ENCODE results near the gene CDK14. TPM values are rescaled to one million over a fixed set of nuclear protein-coding genes. Genes with fewer than 3 reads are reported as not detected.

Gene CDK14
- total and polyA plus RNA-seq, 8 donors: 0.58 to 43.9 (median 12.2) TPM

- DNase-seq: no peak
- WGBS, 5 donors: 79 to 88% (median 82%) methylated on average over 5 of the region's 5 CpGs
These were observed 434.7 kb downstream of the CDK14 start for GRCh38 chr7:91030680-91031380.

DNA sequence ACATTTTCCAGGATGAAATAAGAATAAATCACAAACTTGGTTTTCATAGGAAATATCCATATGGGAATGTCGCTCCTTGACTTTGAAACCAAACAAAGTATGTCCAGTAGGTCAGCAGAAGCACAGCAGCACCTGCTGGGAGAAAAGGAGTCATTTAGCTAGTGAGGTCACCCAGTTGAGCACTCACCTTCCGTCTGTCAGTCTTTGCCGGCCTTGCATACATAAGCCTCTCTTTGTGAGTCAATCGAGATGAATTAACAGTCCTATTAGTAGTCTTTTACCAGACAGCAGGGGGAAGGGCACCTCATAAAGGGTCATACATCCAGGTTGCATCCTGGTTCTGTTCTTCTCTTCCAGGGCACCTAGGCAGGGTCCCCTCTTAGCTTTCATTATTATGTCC lies 435.6 kb downstream of the CDK14 start:
- intact Hi-C loops (cut with DNase I; ENCODE audit: low total_unique reads): loop anchor here (10.0 kb wide), 1 partner anchor 477 kb away; no protein-coding TSS in a partner anchor
- no peak for TF ChIP-seq POLR2AphosphoS5 (IDR thresholded peaks at IDR 0.05)
- no peak for TF ChIP-seq POLR2A (IDR thresholded peaks at IDR 0.05)
- no peak for TF ChIP-seq CTCF (IDR thresholded peaks at IDR 0.05)
- TF ChIP-seq EP300 (IDR thresholded peaks at IDR 0.05): no peak
- Histone ChIP-seq H3K4me1 (peaks cover 0 to 13% (median 6%) of the 10 kb centered on the region in 4 donors), H3K4me3 (no peak overlapping the region), H3K27me3 (no peaks in the 10 kb centered on the region), H3K36me3 (no peaks in the 10 kb centered on the region), H3K9me3 (no peaks in the 10 kb centered on the region), H3K27ac (no peak overlapping the region)
- 75 to 85% (median 79%) methylated on average over 4 of the region's 4 CpGs for WGBS, 5 donors
- DNase-seq: no peak

More at GRCh38 chr7:91030680-91031380, 434.7 kb downstream of the CDK14 start:
- H3K27me3 ChIP-seq: no peaks in the 10 kb centered on the region
- no peak overlapping the region for H3K4me3 ChIP-seq
- TF ChIP-seq POLR2A (IDR thresholded peaks at IDR 0.05) (no peak), POLR2AphosphoS5 (IDR thresholded peaks at IDR 0.05) (no peak), CTCF (IDR thresholded peaks at IDR 0.05) (no peak), EP300 (IDR thresholded peaks at IDR 0.05) (no peak)
- no peaks in the 10 kb centered on the region for H3K36me3 ChIP-seq
- H3K9me3 ChIP-seq: no peaks in the 10 kb centered on the region
- peaks cover 0 to 13% (median 6%) of the 10 kb centered on the region in 4 donors for H3K4me1 ChIP-seq
- no peak overlapping the region for H3K27ac ChIP-seq
- intact Hi-C loops (cut with DNase I; ENCODE audit: low total_unique reads): loop anchor here (10.0 kb wide), 1 partner anchor 476 kb away; no protein-coding TSS in a partner anchor

DNA sequence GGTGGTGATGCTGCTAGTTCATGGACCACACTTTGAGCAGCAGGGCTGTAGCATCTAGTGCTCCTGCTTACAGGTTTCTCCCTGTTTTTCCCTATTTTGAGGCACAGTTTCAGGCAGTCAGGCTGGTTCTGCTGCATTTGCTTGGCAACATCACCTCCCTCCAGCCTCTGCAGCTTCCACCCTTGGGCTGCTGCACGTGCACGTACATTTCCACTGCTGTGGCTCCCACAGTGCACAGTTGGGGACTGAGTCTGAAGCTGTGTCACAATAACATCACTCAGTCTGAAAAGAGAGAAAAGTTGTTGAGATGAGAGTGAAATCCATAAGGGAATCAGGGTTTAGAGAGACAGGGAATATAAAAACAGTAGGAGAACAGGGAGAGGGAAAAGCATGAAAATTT lies 437.5 kb downstream of the CDK14 start:
- Histone ChIP-seq H3K27me3 (no peaks in the 10 kb centered on the region), H3K4me3 (no peak overlapping the region), H3K27ac (no peak overlapping the region), H3K36me3 (no peaks in the 10 kb centered on the region), H3K4me1 (peaks cover 0 to 13% (median 6%) of the 10 kb centered on the region in 4 donors), H3K9me3 (no peaks in the 10 kb centered on the region)
- intact Hi-C loops (cut with DNase I; ENCODE audit: low total_unique reads): loop anchor here (10.0 kb wide), 1 partner anchor 479 kb away; no protein-coding TSS in a partner anchor
- peak; percentile 26 to 39 for DNase-seq
- no peak for TF ChIP-seq EP300 (IDR thresholded peaks at IDR 0.05)
- no peak for TF ChIP-seq POLR2AphosphoS5 (IDR thresholded peaks at IDR 0.05)
- no peak for TF ChIP-seq CTCF (IDR thresholded peaks at IDR 0.05)
- TF ChIP-seq POLR2A (IDR thresholded peaks at IDR 0.05): no peak
- WGBS, 5 donors: 40 to 58% (median 50%) methylated on average over 2 of the region's 2 CpGs

DNA sequence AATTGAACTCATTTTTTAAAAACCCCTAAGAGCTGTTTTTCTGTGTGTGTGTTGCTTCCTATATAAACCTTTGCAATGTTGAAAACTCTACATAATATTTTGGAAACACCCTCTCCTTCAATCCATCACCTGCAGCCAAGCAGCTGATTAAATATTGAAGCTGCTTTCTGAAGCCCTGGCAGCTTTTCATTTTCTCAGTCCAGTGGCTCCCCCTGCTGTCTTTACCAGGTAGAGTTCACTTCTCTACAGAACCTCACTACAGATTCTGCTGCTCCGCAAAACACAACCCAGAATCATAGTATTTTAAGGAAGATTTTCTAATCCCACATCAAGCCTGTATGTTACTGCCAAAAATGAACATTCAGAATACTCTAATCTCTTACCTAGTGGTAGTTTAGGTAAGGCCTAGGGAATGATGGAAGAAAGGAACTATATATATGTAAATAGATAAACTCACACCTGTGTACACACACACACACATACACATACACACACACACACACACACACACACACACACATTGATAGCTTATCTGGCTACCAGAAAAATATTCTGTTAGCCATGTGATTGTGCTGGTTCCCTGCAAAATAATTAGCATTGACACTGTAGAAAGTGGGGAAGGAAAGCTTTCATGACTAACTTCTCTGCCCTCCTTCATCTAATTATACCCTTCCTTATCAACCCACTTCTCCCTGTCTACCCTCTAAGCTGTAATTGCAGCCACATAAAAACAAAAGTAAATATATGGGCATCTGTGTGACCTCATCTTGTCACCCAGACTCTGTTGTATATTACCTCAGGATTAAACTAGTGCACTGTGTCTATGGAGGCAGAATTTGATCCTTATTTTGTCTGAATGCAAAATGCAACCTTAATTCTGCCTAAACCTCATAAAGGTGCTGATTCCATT lies 438.6 kb downstream of the CDK14 start:
- H3K4me3 ChIP-seq: no peak overlapping the region
- H3K9me3 ChIP-seq: no peaks in the 10 kb centered on the region
- 35 to 68% (median 45%) methylated on average over 1 of the region's 1 CpG for whole genome bisulfite sequencing, 5 donors
- peak; percentile 74 to 85 for DNase-seq
- TF ChIP-seq POLR2AphosphoS5 (IDR thresholded peaks at IDR 0.05) (no peak), CTCF (IDR thresholded peaks at IDR 0.05) (peak in 5 of 7 experiments; percentile 36 to 71 (median 57)), POLR2A (IDR thresholded peaks at IDR 0.05) (no peak)
- H3K4me1 ChIP-seq: peaks cover 0 to 13% (median 6%) of the 10 kb centered on the region in 4 donors
- no peaks in the 10 kb centered on the region for H3K36me3 ChIP-seq
- no peak overlapping the region for H3K27ac ChIP-seq
- intact Hi-C loops (cut with DNase I; ENCODE audit: low total_unique reads): loop anchor here (10.0 kb wide), 1 partner anchor 480 kb away; no protein-coding TSS in a partner anchor
- H3K27me3 ChIP-seq: no peaks in the 10 kb centered on the region

All from stomach (tissue), 9 donors.